A549 (cell line): ENCODE measurements around the gene GRID1. TPM values are rescaled to one million over a fixed set of nuclear protein-coding genes. Genes with fewer than 3 reads are reported as not detected.

Experiments used
- ATAC-seq, 2 experiments: fragments of 200-7000 bp in 1 of 2; fragments of >200 bp in 1 of 2; cut with Nextera tagmentation in 1 of 2; cut with Tn5 transposase in 1 of 2; 3 replicates each; pipeline versions ENCODE4 v1.8.0 to v1.9.1; 2018 to 2020; ENCODE audit warnings: mild to moderate bottlenecking in 1 of 2, moderate library complexity in 1 of 2
- CTCF ChIA-PET: fragments of 300-600 bp; sonication (Branson Sonifier 250); formaldehyde crosslinking; extraction: SDS; loops from one replicate; lab custom pipeline; 2021; ENCODE audit warnings: antibody characterized with exemption, inconsistent platforms; lab: Yijun Ruan, JAX
- POLR2A ChIA-PET: fragments of 350-600 bp; formaldehyde crosslinking; extraction: SDS; loops from one replicate; lab custom pipeline; 2021; ENCODE audit warnings: antibody characterized with exemption, inconsistent platforms; lab: Yijun Ruan, JAX
- DNase-seq, 2 experiments: peaks; one replicate each; pipeline versions ENCODE4 v3.0.0 to v3.0.0-alpha.2; 2011 to 2016; ENCODE audit warnings: low read depth in 1 of 2, low spot score in 1 of 2
- FAIRE-seq: peaks from 2 replicates; lab custom pipeline; 2011; peaks lifted over from hg19 to GRCh38; lab: Jason Lieb, UNC
- H3K27ac ChIP-seq, 2 experiments: fragments of >200 bp; sonication (Bioruptor Twin); formaldehyde crosslinking; 3 replicates each; pipeline ENCODE4 v1.5.1; 2016 to 2017
- H3K4me1 ChIP-seq: fragments of >200 bp; sonication (Bioruptor Twin); formaldehyde crosslinking; 3 replicates; pipeline ENCODE4 v1.6.1; 2016
- H3K4me2 ChIP-seq: fragments of >200 bp; sonication (Bioruptor Twin); formaldehyde crosslinking; 3 replicates; pipeline ENCODE4 v1.6.1; 2016
- H3K4me3 ChIP-seq: fragments of >200 bp; sonication (Bioruptor Twin); formaldehyde crosslinking; 3 replicates; pipeline ENCODE4 v1.5.1; 2016
- H3K9me3 ChIP-seq: fragments of >200 bp; sonication (Bioruptor Twin); formaldehyde crosslinking; 3 replicates; pipeline ENCODE4 v1.6.1; 2016
- BCL3 ChIP-seq: fragments of >200 bp; sonication (Bioruptor Twin); formaldehyde crosslinking; IDR thresholded peaks from 3 replicates; pipeline ENCODE4 v1.6.1; 2016
- CBX8 ChIP-seq: fragments of 200-600 bp; sonication (generic); IDR thresholded peaks from 2 replicates; pipeline ENCODE4 v1.6.1; 2016
- CTCF ChIP-seq: fragments of >200 bp; sonication (Bioruptor Twin); formaldehyde crosslinking; IDR thresholded peaks from 3 replicates; pipeline ENCODE4 v1.5.1; 2016
- E2F6 ChIP-seq: IDR thresholded peaks from 2 replicates; pipeline ENCODE4 v1.6.1; 2012; ENCODE audit warnings: low read depth, borderline replicate concordance
- EHMT2 ChIP-seq: fragments of 200-600 bp; sonication (generic); IDR thresholded peaks from 2 replicates; pipeline ENCODE4 v1.6.1; 2016; ENCODE audit warnings: antibody characterized with exemption, low read depth, mild to moderate bottlenecking, moderate library complexity
- ESRRA ChIP-seq: fragments of 150-350 bp; IDR thresholded peaks from 2 replicates; pipeline ENCODE4 v1.6.1; 2014; ENCODE audit warnings: mild to moderate bottlenecking, low read length, borderline replicate concordance
- GATA3 ChIP-seq: IDR thresholded peaks from 2 replicates; pipeline ENCODE4 v1.6.1; 2012; ENCODE audit warnings: borderline replicate concordance
- HEYL ChIP-seq: fragments of 250-450 bp; sonication (Bioruptor Pico); IDR thresholded peaks from 2 replicates; pipeline ENCODE4 v1.8.0; 2021; ENCODE audit warnings: mild to moderate bottlenecking, moderate library complexity
- HOXA7 ChIP-seq: fragments of 250-450 bp; sonication (Bioruptor Pico); IDR thresholded peaks from 2 replicates; pipeline ENCODE4 v1.5.0; 2020; ENCODE audit warnings: mild to moderate bottlenecking, moderate library complexity
- HOXB5 ChIP-seq: fragments of 250-450 bp; sonication (Bioruptor Pico); IDR thresholded peaks from 2 replicates; pipeline ENCODE4 v1.5.0; 2020; ENCODE audit warnings: mild to moderate bottlenecking, moderate library complexity
- JUN ChIP-seq, 2 experiments: fragments of >200 bp; sonication (Bioruptor Twin); formaldehyde crosslinking; IDR thresholded peaks; 2 replicates in 1 of 2; 3 replicates in 1 of 2; pipeline ENCODE4 v1.6.1; 2016 to 2017
- KDM1A ChIP-seq: fragments of 200-600 bp; sonication (generic); IDR thresholded peaks from 2 replicates; pipeline ENCODE4 v1.6.1; 2016; ENCODE audit warnings: low read depth, mild to moderate bottlenecking
- MAFK ChIP-seq: fragments of 450-650 bp; IDR thresholded peaks from 2 replicates; pipeline ENCODE4 v1.6.1; 2014; ENCODE audit not compliant: partially characterized antibody
- MAZ ChIP-seq: fragments of 150-350 bp; IDR thresholded peaks from 2 replicates; pipeline ENCODE4 v1.6.1; 2014; ENCODE audit warnings: antibody characterized with exemption, low read depth, low read length, borderline replicate concordance
- RARB ChIP-seq: fragments of 250-450 bp; sonication (Bioruptor Pico); IDR thresholded peaks from 2 replicates; pipeline ENCODE4 v1.8.0; 2021; ENCODE audit warnings: mild to moderate bottlenecking, moderate library complexity
- RCOR1 ChIP-seq: fragments of 150-350 bp; IDR thresholded peaks from 2 replicates; pipeline ENCODE4 v1.6.1; 2014; ENCODE audit warnings: antibody characterized with exemption, low read length, low read depth
- REST ChIP-seq: fragments of 200-600 bp; sonication (generic); IDR thresholded peaks from 2 replicates; pipeline ENCODE4 v1.6.1; 2016; ENCODE audit warnings: antibody characterized with exemption, mild to moderate bottlenecking, moderate library complexity
- RFX5 ChIP-seq: fragments of 450-650 bp; IDR thresholded peaks from 2 replicates; pipeline ENCODE4 v1.7.1; 2014; ENCODE audit warnings: antibody characterized with exemption, mild to moderate bottlenecking, moderate library complexity
- RNF2 ChIP-seq: fragments of 200-600 bp; sonication (generic); IDR thresholded peaks from 2 replicates; pipeline ENCODE4 v1.6.1; 2016; ENCODE audit warnings: low read depth, mild to moderate bottlenecking, antibody characterized with exemption, moderate library complexity, borderline replicate concordance
- SMC3 ChIP-seq: fragments of >200 bp; sonication (Bioruptor Twin); formaldehyde crosslinking; IDR thresholded peaks from 3 replicates; pipeline ENCODE4 v1.6.1; 2018; ENCODE audit warnings: inconsistent platforms
- TP53 ChIP-seq: fragments of 250-450 bp; sonication (Bioruptor Pico); IDR thresholded peaks from 2 replicates; pipeline ENCODE4 v1.5.0; 2021; ENCODE audit warnings: mild to moderate bottlenecking, moderate library complexity
- ZFP36 ChIP-seq: fragments of 450-650 bp; IDR thresholded peaks from 2 replicates; pipeline ENCODE4 v1.6.1; 2014; ENCODE audit warnings: borderline replicate concordance; ENCODE audit not compliant: partially characterized antibody
- WGBS: methylation state at CpG from one replicate; pipeline ENCODE4 v1.1.6; 2017; ENCODE audit errors: missing lambda C conversion rate; 5-methylcytosine and 5-hydroxymethylcytosine counted together
- polyA plus RNA-seq, 4 experiments: library from polyadenylated mRNA; depleted of rRNA in 3 of 4; stranded (reverse); fragments of >200 nt; fragmentation: RNase III in 1 of 4; extraction: RNeasy Plus Mini Kit Qiagen cat#74134 plus additional on column Dnase treatment in 1 of 4; gene quantifications; 2 replicates in 3 of 4; 3 replicates in 1 of 4; pipeline ENCODE4 v1.2.3, GENCODE V29; 2011 to 2017

GRID1 gene
- polyA plus RNA-seq, 2 of the 4 experiments (the other 2 are of a cell fraction): 0.14 to 0.30 TPM

- TF ChIP-seq REST: no peak
- no peak for TF ChIP-seq HEYL (CRISPR knock-in tag)
- no peak for TF ChIP-seq JUN (IDR thresholded peaks at IDR 0.05)
- TF ChIP-seq, all 56 proteins: peak for 0
Measured at GRCh38 chr10:85600744-85601081, 765.9 kb downstream of the GRID1 start (continued).

GRCh38 chr10:85600026-85600743 is 766.4 kb downstream of the GRID1 start:
- Histone ChIP-seq H3K4me3 (no peak overlapping the region), H3K9me3 (no peaks in the 10 kb centered on the region), H3K27ac (no peak overlapping the region), H3K4me1 (no peaks in the 10 kb centered on the region), H3K4me2 (no peak overlapping the region)
- 27% methylated on average over 5 of the region's 5 CpGs for WGBS
- FAIRE-seq: no peak
- ChIA-PET CTCF (no interaction called here), POLR2A (no interaction called here)
- no peak for DNase-seq
- TF ChIP-seq TP53 (CRISPR knock-in tag) (no peak), MAFK (peak; percentile 11)
- no peak for ATAC-seq

GRCh38 chr10:85599081-85599480 is 767.5 kb downstream of the GRID1 start:
- POLR2A ChIA-PET: no interaction called here
- WGBS: 63% methylated on average over 2 of the region's 2 CpGs
- no peaks in the 10 kb centered on the region for H3K9me3 ChIP-seq

GRCh38 chr10:85598646-85599045 is 767.9 kb downstream of the GRID1 start:
- no peak for FAIRE-seq
- POLR2A ChIA-PET: no interaction called here

More at GRCh38 chr10:85599081-85599480, 767.5 kb downstream of the GRID1 start:
- no peak for DNase-seq
- TF ChIP-seq EHMT2 (no peak), RCOR1 (no peak), HOXA7 (CRISPR knock-in tag) (no peak), KDM1A (no peak), SMC3 (no peak)
- ATAC-seq: no peak
- CTCF ChIA-PET: no interaction called here
- Histone ChIP-seq H3K4me3 (no peak overlapping the region), H3K27ac (no peak overlapping the region), H3K4me2 (no peak overlapping the region), H3K4me1 (no peaks in the 10 kb centered on the region)
- no peak for FAIRE-seq

More at GRCh38 chr10:85598646-85599045, 767.9 kb downstream of the GRID1 start:
- no peak overlapping the region for H3K4me2 ChIP-seq
- CTCF ChIA-PET: no interaction called here
- no peak for ATAC-seq
- WGBS: 76% methylated on average over 6 of the region's 6 CpGs
- no peak overlapping the region for H3K27ac ChIP-seq
- no peak for TF ChIP-seq GATA3
- TF ChIP-seq HOXB5 (CRISPR knock-in tag): no peak
- TF ChIP-seq MAZ: no peak
- TF ChIP-seq SMC3: no peak
- no peak for TF ChIP-seq RARB
- TF ChIP-seq E2F6: no peak
- no peak for TF ChIP-seq CTCF
- no peak for TF ChIP-seq BCL3
- no peak for TF ChIP-seq RFX5
- no peak for TF ChIP-seq ESRRA
- no peak for TF ChIP-seq REST
- TF ChIP-seq ZFP36: no peak
- no peak for TF ChIP-seq CBX8
- TF ChIP-seq RNF2: no peak
- no peaks in the 10 kb centered on the region for H3K4me1 ChIP-seq
- H3K4me3 ChIP-seq: no peak overlapping the region
- DNase-seq: no peak
- H3K9me3 ChIP-seq: no peaks in the 10 kb centered on the region
